ENCODE measurements around the gene ESPL1. TPM values are rescaled to one million over a fixed set of nuclear protein-coding genes. Genes with fewer than 3 reads are reported as not detected.

Gene ESPL1
- total and polyA plus RNA-seq, 4 donors, result 2.8 to 19.3 (median 3.7) TPM

DNA sequence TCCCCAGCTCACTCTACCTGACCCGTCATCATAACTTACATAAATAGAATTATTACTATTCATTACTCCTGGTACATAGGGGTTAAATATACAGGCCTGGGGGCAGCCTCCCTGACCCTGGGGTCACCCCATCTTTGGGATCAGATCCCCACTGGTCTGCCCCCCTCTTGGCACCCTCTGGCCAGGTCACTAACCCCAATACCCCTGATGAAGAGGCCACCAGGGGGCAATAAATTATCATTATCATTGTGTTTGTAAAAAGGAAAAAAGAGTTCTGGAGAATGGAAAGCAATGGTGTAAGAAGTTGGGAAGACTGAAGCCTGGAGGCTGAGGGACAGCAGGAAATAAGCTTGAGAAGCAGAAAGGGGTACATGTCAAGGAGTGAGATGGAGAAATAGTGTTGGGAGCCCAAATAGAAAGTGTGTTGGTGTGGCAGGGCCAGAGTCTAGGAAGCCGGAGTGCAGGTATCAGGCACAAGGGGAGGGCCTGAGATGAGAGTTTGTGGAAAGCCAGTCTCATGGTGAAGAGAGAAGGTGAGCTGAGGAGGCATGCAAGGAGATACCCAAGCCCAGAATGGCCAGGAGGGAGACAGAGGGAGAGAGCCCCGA, 59.4 kb downstream of the ESPL1 start:
- Histone ChIP-seq H3K4me3 (ENCODE audit: low read depth in 1 of 3, low read length in 3 of 3) (no peak overlapping the region), H3K9me3 (ENCODE audit: control insufficient read depth in 4 of 4, low read length in 3 of 4) (no peaks in the 10 kb centered on the region), H3K36me3 (ENCODE audit: control insufficient read depth in 4 of 4, insufficient read depth in 3 of 4, low read depth in 1 of 4, low read length in 3 of 4) (no peaks in the 10 kb centered on the region), H3K27ac (ENCODE audit: low read depth in 1 of 2, low read length in 2 of 2) (no peak overlapping the region), H3K9ac (ENCODE audit: low read depth in 1 of 2, low read length in 2 of 2) (no peak overlapping the region), H3K4me1 (ENCODE audit: control insufficient read depth in 4 of 4, insufficient read depth in 4 of 4, low read length in 3 of 4) (peaks cover 0 to 22% (median 12%) of the 10 kb centered on the region in 4 donors), H3K27me3 (ENCODE audit: control insufficient read depth in 4 of 4, insufficient read depth in 4 of 4, low read length in 3 of 4) (no peaks in the 10 kb centered on the region)
- DNase-seq (ENCODE audit: low spot score), result no peak
- TF ChIP-seq RAD21 (IDR thresholded peaks at IDR 0.05) (peak; percentile 60 to 64), FOXA1 (IDR thresholded peaks at IDR 0.05) (no peak), TAF1 (conservative IDR thresholded peaks at IDR 0.05) (no peak), EGR1 (IDR thresholded peaks at IDR 0.05; ENCODE audit: low read depth in 2 of 2) (no peak), NR2F2 (IDR thresholded peaks at IDR 0.05) (no peak), RXRA (IDR thresholded peaks at IDR 0.05) (peak in 1 of 2 donors; percentile 14), JUND (IDR thresholded peaks at IDR 0.05) (no peak), FOXA2 (IDR thresholded peaks at IDR 0.05) (no peak), YY1 (IDR thresholded peaks at IDR 0.05) (no peak), HNF4A (conservative IDR thresholded peaks at IDR 0.05) (no peak)
- TF ChIP-seq, protein P1, sequence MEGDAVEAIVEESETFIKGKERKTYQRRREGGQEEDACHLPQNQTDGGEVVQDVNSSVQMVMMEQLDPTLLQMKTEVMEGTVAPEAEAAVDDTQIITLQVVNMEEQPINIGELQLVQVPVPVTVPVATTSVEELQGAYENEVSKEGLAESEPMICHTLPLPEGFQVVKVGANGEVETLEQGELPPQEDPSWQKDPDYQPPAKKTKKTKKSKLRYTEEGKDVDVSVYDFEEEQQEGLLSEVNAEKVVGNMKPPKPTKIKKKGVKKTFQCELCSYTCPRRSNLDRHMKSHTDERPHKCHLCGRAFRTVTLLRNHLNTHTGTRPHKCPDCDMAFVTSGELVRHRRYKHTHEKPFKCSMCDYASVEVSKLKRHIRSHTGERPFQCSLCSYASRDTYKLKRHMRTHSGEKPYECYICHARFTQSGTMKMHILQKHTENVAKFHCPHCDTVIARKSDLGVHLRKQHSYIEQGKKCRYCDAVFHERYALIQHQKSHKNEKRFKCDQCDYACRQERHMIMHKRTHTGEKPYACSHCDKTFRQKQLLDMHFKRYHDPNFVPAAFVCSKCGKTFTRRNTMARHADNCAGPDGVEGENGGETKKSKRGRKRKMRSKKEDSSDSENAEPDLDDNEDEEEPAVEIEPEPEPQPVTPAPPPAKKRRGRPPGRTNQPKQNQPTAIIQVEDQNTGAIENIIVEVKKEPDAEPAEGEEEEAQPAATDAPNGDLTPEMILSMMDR (IDR thresholded peaks at IDR 0.05; ENCODE audit: low read depth, low read length, missing input control), result peak; percentile 27
- TF ChIP-seq, protein P2, sequence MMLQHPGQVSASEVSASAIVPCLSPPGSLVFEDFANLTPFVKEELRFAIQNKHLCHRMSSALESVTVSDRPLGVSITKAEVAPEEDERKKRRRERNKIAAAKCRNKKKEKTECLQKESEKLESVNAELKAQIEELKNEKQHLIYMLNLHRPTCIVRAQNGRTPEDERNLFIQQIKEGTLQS (IDR thresholded peaks at IDR 0.05), result no peak
- 82% methylated on average over 3 of the region's 3 CpGs for WGBS

DNA sequence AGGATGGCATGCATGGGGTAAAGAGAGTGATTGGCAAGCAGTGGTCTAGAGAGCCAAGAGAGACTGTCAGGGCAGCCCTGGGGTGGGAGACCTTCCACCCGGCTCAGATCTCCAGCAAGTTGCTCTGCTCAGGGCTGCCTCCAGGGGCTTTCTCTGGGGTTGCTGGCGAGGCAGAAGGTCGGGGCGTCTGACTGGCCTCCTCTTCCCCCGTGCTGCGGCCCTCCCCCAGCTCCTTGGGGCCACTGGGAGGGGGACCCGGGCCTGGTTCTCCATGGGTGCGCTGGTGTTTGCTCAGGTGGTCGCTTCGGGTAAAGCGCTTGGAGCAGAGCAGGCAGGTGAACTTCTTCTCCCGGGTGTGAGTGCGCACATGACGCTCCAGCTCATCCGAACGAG, 59.9 kb downstream of the ESPL1 start:
- Histone ChIP-seq H3K9ac (ENCODE audit: low read depth in 1 of 2, low read length in 2 of 2) (no peak overlapping the region), H3K27ac (ENCODE audit: low read depth in 1 of 2, low read length in 2 of 2) (no peak overlapping the region)
- TF ChIP-seq NR2F2 (IDR thresholded peaks at IDR 0.05), result no peak
- no peak for TF ChIP-seq SP1 (IDR thresholded peaks at IDR 0.05)
- no peak for TF ChIP-seq TAF1 (conservative IDR thresholded peaks at IDR 0.05)
- no peak for TF ChIP-seq RAD21 (IDR thresholded peaks at IDR 0.05)
- no peak for TF ChIP-seq EGR1 (IDR thresholded peaks at IDR 0.05; ENCODE audit: low read depth in 2 of 2)
- no peak for TF ChIP-seq JUND (IDR thresholded peaks at IDR 0.05)
- TF ChIP-seq, protein P2 (IDR thresholded peaks at IDR 0.05), result no peak
- TF ChIP-seq, protein P3, sequence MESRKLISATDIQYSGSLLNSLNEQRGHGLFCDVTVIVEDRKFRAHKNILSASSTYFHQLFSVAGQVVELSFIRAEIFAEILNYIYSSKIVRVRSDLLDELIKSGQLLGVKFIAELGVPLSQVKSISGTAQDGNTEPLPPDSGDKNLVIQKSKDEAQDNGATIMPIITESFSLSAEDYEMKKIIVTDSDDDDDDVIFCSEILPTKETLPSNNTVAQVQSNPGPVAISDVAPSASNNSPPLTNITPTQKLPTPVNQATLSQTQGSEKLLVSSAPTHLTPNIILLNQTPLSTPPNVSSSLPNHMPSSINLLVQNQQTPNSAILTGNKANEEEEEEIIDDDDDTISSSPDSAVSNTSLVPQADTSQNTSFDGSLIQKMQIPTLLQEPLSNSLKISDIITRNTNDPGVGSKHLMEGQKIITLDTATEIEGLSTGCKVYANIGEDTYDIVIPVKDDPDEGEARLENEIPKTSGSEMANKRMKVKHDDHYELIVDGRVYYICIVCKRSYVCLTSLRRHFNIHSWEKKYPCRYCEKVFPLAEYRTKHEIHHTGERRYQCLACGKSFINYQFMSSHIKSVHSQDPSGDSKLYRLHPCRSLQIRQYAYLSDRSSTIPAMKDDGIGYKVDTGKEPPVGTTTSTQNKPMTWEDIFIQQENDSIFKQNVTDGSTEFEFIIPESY (IDR thresholded peaks at IDR 0.05), result no peak

More for the DNA sequence above, 59.9 kb downstream of the ESPL1 start:
- no peaks in the 10 kb centered on the region for H3K27me3 ChIP-seq (ENCODE audit: control insufficient read depth in 4 of 4, insufficient read depth in 4 of 4, low read length in 3 of 4)
- peaks cover 0 to 22% (median 12%) of the 10 kb centered on the region in 4 donors for H3K4me1 ChIP-seq (ENCODE audit: control insufficient read depth in 4 of 4, insufficient read depth in 4 of 4, low read length in 3 of 4)
- DNase-seq (ENCODE audit: low spot score), result no peak
- H3K9me3 ChIP-seq (ENCODE audit: control insufficient read depth in 4 of 4, low read length in 3 of 4), result no peaks in the 10 kb centered on the region
- no peak overlapping the region for H3K4me3 ChIP-seq (ENCODE audit: low read depth in 1 of 3, low read length in 3 of 3)
- 43% methylated on average over 16 of the region's 16 CpGs for WGBS
- no peaks in the 10 kb centered on the region for H3K36me3 ChIP-seq (ENCODE audit: control insufficient read depth in 4 of 4, insufficient read depth in 3 of 4, low read depth in 1 of 4, low read length in 3 of 4)
